Superior temporal gyrus (tissue), 1 donor: Measurements from ENCODE around the gene DIP2C.
"Not testable (repeated sequence)": the region's sequence is repeated elsewhere in the genome, so short reads cannot be mapped to it uniquely, and the experiment has no call there.

ENCODE experiments used
- DNase-seq: peaks from one replicate; pipeline ENCODE4 v3.0.0-alpha.2; 2016; ENCODE audit errors: extremely low spot score

Gene DIP2C

DNA sequence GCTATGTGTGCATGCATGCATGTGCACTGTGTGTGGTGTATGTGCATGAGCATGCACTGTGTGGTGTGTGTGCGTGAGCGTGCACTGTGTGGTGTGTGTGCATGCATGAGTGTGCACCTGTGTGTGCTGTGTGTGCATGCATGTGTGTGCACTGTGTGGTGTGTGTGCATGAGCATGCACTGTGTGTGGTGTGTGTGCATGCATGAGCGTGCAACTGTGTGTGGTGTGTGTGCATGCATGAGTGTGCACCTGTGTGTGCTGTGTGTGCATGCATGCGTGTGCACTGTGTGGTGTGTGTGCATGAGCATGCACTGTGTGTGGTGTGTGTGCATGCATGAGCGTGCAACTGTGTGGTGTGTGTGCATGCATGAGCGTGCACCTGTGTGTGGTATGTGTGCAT lies 10.7 kb upstream of the DIP2C start:
- DNase-seq: not testable (repeated sequence)

DNA sequence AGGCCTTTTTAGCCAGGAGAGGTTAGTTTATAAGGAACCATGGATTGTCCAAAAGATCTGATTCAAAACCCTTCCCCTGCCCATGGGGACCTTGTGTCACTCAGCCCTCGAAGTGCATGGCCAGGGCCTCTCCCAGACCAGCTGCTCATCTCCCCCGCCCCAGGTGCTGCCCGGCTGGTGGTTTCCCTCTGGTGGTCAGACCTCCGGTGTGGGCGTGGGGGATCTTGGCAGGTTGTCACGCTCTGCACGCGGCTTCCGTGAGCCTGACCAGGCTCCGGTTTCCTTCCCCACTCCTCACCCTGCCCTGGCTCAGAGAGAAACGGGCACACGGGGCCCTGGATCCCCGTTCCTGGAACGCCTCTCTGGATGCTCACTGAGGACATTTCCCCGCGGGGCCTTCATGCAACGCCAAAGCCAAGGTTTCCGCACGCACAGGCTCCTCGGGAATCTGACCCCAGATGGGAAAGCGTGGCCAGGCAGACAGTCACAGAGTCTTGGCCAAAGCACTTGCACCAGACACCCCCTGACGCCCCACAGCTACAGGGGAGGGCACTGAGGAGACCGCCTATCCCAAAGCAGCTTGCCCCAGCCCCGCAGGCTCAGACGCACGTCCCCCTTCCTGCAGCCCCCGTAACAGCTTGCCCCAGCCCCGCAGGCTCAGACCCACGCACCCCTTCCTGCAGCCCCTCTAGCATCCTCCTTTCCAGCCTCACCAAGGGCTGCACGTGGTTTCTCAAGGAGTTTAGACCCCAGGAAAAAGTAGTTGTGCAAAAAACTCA lies 7.8 kb upstream of the DIP2C start:
- no peak for DNase-seq

- DNase-seq: no peak
Observed at GRCh38 chr10:695396-695795, 5.9 kb upstream of the DIP2C start.

- DNase-seq: no peak
Observed at GRCh38 chr10:693506-693905, 4.0 kb upstream of the DIP2C start.

DNA sequence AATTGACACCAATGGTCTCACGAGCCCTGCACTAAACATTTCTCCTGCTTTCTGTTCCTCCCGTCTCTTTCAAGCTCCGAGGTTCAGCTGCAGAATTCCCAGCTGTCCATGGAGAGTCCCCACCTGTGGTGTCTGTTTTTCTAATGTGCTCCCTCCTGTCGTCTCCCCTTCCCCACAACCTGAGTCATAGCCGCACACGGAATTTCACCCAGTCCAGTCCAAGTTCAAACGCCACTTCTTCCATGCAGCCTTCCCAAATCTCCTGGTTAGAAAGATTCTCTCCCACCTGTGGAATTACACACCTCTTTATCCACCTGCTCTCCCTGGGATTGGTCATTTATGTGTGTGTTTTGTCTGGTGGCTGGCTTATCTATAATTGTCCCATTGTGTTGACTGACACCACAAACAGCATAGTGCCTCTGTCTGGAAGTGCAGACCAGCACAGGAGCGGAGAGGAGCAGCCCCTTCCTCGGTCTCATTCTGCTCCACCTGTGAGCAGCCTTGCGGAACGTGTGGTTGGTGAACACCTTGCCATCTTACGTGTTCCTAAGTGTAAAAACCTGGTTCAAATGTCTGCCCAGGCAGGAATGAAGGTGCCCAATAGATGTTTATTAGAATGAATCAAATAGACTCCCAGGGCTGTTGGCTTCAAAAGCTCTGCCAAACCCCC lies 3.3 kb upstream of the DIP2C start:
- DNase-seq: no peak

DNA sequence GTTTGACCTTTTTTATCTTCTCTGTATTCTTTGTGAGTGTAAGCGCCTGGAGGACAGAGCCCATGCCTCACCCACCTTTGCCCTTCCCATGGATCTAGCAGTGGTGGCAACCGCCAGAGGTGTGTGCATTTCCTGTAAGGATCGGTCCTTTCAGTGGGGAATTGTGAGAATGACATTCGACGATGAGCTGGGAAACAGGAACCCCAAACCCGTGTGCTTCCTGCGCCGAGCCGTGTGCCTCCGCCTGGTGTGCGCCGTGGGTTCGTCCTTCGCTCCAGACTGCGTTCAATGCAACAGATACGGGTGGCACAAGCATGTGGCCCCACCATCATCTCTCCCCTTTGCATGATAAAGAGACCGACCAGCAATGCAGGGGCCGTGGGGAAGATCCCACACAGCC lies 1.7 kb upstream of the DIP2C start:
- DNase-seq: no peak

GRCh38 chr10:690372-691161 lies 1.1 kb upstream of the DIP2C start:
- no peak for DNase-seq

- no peak for DNase-seq
Observed at GRCh38 chr10:689121-689451, 382 bp downstream of the DIP2C start.

DNA sequence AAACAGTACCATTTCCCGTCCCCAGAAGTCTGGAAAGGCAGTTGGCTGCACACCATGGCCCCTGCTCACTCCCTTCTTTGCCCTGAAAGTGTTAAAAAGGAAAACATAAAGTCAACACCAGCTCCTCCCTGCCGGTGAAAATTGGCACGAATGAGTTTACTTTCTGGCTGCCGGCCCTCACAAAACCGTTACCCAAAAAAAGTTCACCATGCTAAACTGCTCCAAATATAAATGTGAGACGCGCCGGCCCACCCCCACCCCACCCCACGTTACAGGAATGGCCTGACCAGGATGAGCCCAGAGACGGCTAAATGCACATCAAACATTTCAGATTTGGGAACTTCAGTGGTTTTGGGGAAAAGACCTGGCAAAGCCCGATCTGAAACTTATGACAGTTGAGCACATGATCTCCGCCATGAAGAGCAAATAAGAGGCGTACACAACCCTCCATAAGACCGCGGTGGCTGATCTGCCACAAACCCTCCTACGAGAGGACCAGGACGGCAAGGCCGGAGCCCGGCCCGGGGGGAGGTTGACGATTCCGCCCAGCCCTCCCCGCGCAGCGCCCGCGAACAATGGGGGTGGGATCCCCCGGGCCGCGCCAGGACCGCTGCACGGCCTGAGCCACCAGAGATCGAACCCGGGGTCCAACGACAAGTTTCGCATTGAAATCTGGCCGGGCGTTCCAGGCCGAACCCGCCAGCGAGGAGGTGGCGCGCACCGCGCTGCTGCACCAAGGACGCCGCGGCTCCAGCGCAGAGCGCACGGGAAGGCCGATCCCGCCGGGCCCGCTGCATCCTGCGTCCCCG lies 952 bp downstream of the DIP2C start:
- DNase-seq: peak; percentile 65

DNA sequence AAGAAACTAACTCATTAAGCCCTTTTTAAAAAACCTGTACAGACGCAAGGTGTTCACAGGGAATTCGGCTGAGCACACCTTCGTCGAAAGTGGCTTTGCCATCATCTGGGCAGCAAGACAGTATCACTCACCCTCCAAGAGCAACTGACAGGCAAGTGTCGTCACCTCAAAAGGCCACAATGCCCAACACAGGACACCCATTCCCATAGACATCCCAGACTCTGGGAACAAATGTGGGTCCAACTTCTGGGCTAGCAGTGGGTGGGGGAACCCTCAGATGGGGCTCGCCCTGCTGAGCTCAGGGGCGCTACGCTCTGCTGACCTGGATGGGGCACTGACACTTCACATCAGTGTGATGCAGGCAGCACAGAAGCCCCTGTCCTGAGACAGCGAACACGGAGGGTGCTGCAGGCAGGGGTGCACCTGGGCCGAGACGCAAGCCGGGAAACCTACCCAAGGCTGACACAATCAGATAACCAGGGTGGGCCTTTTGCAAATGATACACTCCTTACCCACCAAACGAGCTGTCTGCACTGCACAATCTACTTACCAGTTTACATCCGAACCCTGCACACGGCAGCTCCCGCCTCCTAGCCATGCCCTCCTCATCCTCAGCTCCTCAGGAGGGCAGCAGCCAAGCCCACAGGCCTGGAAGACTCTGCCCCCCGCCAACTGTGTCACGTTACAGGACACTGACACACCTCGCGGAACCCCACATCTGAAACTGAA lies 1.7 kb downstream of the DIP2C start:
- DNase-seq: no peak

GRCh38 chr10:686155-686931 lies 3.1 kb downstream of the DIP2C start:
- DNase-seq: no peak

DNA sequence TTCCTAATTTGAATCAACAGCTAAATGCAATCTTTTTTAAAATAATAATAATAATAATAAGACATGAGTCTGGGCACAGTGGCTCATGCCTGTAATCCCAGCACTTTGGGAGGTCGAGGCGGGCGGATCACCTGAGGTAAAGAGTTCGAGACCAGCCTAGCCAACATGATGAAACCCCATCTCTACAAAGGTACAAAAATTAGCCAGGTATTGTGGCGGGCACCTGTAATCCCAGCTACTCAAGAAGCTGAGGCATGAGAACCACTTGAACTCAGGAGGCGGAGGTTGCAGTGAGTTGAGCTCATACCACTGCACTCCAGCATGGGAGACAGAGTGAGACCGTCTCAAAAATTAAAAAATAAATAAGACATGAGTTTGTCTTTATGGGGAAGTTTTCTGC lies 3.9 kb downstream of the DIP2C start:
- no peak for DNase-seq

GRCh38 chr10:683448-684071 lies 5.9 kb downstream of the DIP2C start:
- peak; percentile 67 for DNase-seq

- DNase-seq: no peak
Observed at GRCh38 chr10:682931-683447, 6.5 kb downstream of the DIP2C start.

- DNase-seq: no peak
Observed at GRCh38 chr10:681670-682318, 7.7 kb downstream of the DIP2C start.

DNA sequence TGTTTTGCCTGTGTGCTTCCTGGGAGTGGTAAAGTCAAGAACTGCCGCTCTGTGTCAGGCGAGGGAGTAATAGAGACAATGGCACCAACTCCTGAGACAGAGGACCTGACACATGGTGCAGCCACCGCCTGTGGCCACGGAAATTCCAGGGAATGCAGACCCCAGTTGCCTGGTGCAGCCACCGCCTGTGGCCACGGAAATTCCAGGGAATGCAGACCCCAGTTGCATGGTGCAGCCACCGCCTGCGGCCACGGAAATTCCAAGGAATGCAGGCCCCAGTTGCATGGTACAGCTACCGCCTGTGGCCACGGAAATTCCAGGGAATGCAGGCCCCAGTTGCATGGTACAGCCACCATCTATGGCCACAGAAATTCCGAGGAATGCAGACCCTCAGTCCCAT lies 8.7 kb downstream of the DIP2C start:
- DNase-seq: no peak

GRCh38 chr10:680146-680545 lies 9.3 kb downstream of the DIP2C start:
- DNase-seq: peak; percentile 15

DNA sequence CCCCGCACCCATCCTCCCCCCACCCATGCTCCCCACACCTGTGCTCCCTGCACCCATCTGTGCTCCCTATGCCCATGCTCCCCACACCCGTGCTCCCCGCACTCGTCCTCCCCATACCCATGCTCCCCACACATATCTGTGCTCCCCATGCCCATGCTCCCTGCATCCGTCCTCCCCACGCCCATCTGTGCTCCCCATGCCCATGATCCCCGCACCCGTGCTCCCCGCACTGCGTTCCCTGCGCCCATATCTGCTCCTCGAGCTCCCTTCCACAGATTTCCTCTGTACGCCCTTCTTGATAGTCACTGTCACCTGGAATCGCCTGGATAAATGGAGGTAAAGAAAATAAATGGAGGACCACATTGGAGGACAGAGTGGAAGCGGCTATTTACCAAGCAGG lies 9.9 kb downstream of the DIP2C start:
- no peak for DNase-seq

GRCh38 chr10:678662-679005 lies 10.8 kb downstream of the DIP2C start:
- DNase-seq: not testable (repeated sequence)
